Activated CD8-positive, alpha-beta memory T cell treated with anti-CD3 and anti-CD28 coated beads for 4 hours (primary cell): ENCODE data around the gene HIRA.

ENCODE experiments used
- DNase-seq, 2 donors: peaks; one replicate each; pipeline ENCODE4 v3.0.0-alpha.2; 2020; ENCODE audit warnings: low read depth in 2 of 2

HIRA gene

GRCh38 chr22:19431649-19432132 is at the start of gene HIRA:
Gene HIRA, minus strand, starts transcription at chr22:19431733. Its CDS starts 257 bp downstream, at chr22:19431476.
- DNase-seq: peak; percentile 73 to 79

- DNase-seq: no peak
Measured at GRCh38 chr22:19480789-19481188, 49.3 kb upstream of the HIRA start.

DNA sequence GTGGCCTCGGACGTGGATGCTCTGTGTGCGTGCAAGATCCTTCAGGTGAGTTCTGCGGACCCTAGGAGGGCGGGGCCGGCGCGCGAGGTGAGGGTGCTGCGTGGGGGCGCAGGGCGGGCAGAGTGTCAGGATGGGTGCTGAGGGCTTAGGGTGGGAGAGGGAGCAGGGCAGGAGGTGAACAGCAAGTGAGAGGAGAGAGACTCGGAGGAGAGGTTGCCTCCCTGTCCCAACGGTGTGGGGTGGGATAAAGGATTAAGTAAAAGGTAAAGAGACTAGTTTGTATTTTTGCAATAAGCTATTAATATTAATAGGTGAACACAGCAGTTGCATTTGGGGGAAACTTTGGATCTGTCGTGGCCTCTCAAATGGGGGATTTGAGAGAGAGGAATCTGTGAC is 48.6 kb upstream of the HIRA start:
- no peak for DNase-seq

GRCh38 chr22:19479355-19480172 is 48.0 kb upstream of the HIRA start, which contains the start of gene CDC45:
Gene CDC45, plus strand, starts transcription at chr22:19479920. Its CDS starts 49 bp downstream, at chr22:19479969.
- DNase-seq: peak; percentile 86 to 89

- DNase-seq: peak; percentile 54 to 57
Measured at GRCh38 chr22:19478901-19479354, 47.4 kb upstream of the HIRA start, which contains the start of gene UFD1. Gene UFD1, minus strand, starts transcription at chr22:19479193. Its CDS starts 108 bp downstream, at chr22:19479085.

GRCh38 chr22:19478045-19478900 is 46.7 kb upstream of the HIRA start:
- DNase-seq: peak in 1 of 2 donors; percentile 0

DNA sequence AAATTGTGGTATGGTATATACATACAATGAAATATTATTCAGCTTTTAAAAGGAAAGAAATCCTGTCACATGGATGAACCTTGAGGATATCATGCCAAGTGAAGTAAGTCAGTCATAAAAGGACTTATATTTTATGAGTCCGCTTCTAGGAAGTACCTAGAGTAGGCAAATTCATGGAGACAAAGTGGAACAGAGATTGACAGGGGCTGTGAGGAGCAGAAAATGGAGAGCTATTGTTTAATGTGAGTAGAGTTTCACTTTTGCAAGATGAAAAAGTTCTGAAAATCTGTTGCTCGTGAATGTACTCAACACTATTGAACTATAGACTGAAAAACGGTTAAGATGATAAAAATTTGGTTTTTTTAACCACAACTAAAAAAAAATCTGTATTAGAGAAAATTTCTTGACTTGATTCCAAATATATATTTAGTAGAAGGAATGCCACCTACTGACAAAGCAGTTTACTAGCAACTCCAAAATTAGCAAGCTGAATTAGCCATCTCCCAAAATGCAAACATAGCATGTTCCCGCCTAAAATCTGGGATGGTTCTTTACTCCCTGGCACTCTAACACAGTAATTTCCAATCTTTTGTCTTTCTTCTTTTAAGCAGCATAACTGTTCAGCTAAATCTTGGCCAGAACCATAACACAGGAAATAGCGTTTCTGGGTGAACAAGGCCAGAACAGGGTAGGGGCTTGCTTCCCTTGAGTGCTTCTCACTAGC is 46.0 kb upstream of the HIRA start:
- no peak for DNase-seq

DNA sequence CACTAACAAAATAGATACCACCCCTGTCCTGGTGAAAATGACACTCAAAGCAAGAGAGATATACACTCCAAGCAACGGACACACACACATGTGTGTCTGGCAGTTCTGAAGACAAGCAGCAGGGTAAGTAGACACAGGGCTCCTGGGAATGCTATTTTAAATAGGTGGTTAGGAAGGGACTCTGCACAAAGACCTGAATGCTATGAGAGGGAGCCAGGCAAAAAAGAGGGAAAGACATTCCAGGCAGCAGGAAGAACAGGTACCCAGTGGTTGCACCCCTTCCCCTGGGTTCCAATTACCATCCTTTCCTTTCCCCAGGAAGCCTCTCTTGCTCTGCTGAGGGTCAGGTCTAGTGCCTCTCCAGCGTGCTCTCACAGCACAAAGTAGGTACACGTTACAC is 44.5 kb upstream of the HIRA start:
- DNase-seq: no peak

DNA sequence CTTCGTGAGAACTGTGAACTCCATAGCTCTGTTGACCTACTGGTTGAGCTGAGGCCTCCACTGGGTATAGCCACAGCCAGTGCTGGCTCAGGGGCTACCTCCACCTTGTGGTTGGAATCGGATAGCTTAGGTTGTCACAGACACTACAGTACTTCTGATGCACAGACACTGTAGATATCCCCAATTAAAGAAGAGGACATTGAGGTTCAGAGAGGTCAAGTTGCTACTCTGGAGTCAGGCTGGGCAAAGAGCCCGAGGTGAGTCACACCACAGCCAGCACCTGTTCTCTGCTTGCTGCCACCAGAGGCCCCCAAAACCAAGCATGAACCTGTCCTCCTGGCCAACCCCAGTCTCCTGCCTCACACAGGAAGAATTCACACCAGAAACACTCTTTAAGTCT is 42.0 kb upstream of the HIRA start:
- no peak for DNase-seq

GRCh38 chr22:19472233-19472632 is 40.7 kb upstream of the HIRA start:
- DNase-seq: no peak

DNA sequence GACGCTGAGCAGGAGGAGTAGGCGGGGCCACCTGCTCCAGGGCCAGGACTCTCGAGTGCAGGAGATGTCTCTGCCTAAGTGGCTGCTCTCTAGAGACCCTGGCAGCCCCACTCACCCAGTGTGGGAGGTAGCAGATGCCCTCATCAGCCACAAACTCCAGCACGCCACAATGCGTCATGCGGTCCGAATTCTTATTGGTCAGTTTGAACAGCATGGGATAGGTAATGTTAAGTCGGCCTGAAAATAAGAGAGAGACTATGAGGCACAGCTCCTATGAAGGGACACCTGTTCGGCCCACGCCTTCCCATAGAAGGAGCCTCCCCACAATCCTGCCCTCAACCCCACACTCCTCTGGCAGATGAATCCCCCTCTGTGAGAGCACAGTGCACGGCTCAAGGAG is 40.0 kb upstream of the HIRA start:
- no peak for DNase-seq

- no peak for DNase-seq
Measured at GRCh38 chr22:19470010-19470409, 38.5 kb upstream of the HIRA start.

DNA sequence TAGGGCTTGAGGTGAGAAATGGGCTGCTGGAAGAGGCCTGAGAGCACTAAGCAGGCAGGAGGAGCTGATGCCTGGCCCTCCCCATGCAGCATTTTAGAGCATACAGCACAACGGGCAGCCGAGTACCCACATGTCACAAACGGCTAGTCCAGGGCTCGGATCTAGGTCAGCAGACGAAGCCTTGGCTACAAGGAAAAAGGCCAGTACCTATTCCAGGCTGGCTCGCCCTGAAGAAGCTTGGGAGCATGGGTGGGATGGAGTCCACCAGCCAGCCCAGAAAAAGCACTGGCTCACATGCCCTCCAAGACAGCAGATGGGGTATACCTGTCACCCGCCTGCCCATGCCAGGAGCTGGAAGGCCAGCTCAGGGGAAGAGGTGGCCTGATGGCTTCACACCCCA is 37.9 kb upstream of the HIRA start:
- DNase-seq: no peak

DNA sequence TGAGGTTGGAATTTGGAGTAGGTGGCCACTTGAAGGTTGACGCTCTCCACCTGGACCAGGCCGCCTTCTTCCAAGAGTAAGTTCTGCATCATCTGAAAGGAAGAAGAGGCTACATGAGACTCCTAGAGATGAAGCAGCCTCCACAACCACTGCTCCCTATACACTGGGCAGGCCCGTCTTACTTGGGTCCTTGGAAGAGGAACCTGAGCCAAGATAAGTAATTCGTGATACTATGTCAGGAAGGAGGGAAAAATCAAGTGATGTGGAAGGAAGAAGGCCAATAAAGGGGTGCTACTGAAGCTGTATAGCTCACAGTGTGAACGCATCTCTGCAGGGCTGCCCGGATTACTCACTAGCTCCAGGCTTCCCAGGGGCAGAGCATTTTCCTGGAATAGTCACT is 36.4 kb upstream of the HIRA start:
- no peak for DNase-seq

- no peak for DNase-seq
Measured at GRCh38 chr22:19466848-19467752, 35.6 kb upstream of the HIRA start.

DNA sequence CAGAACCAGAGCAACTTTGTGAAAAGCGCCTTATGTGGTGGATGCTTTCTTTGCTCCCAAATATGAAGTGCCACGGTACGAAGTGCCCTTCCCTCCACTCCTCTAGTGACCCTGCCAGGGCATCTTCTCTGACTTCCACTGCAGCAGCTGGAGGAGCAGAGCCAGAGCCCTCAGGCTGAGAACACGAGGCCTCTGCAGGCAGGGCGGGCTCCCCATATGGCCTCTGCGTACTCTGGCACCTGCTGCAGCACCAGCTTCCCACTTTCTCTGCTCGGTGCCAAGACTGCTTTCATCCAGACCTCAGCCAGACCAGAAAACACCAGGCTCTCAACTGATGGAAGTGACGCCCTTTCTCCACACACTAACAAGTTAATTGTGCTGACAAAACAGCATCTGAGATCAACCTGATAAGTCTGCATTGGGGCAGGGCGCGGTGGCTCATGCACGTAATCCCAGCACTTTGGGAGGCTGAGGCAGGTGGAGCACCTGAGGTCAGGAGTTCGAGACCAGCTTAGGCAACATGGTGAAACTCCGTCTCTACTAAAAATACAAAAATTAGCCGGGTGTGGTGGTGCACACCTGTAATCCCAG is 34.7 kb upstream of the HIRA start:
- no peak for DNase-seq

- DNase-seq: no peak
Measured at GRCh38 chr22:19464975-19465374, 33.4 kb upstream of the HIRA start.

DNA sequence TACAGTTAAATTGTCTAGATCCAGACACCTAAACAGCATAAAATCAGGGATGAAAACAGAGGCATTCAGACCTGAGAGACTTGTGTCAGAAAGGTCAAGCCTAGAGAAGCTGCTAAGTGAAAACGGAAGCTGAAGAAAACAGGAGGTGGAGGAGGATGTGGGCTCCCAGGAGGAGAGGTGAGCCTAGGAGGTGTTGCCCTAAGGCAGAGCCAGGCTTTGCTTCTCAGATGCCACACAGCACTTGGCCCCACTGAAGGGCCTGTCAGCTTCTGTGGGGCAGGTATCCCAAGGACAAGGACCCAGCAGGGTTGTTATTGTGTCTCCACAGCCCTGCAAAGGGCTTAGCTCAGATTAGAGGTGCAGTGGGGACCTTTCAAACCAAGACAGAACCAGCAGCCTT is 33.0 kb upstream of the HIRA start:
- DNase-seq: no peak

DNA sequence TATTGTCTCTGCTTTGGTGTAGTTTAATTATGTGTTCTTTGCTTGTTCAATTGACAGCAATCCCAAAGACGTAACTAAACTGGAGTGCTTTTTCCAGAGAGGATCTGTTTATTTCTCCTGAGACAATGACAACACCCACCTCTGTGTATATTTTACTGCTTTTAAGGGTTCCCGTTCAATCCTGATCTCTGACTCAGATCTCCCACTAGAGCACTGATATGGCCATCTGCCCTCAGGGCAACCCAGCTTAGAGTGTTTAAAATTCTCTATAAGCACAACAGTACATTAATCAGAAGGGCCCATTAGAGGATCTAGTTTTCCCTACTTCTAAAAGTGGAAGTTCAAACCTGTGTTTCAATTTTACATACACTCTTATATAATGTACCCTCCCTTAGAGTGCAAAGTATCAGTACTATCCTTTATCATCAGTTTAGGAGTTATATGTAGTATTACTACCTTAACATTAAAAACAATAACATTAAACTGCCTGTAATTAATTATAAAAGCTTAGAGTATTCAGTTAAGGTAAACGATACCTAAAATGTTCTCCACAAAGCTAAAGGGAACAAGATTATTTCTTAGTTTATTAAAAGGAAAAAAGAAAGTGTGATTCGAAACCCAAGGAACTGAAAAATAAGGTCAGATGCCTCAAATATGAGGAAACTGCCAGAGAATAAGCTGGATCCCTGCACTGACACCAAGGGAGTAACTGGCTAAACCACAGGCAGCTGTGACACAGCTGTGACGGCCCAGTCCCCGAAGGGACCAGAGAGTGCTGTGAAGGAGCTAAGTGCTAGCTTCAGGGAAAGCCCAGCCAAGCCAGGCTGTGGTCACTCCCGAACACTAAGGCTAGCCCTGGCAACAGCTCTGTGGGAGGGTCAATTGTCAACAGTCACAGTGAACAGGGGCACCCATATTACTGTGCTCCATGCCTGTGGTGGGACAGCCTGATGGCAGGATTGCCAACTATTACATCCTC is 32.2 kb upstream of the HIRA start:
- DNase-seq: no peak
